WTC11 (cell line): Measurements from ENCODE around the gene DNAH14. TPM values are rescaled to one million over a fixed set of nuclear protein-coding genes. Genes with fewer than 3 reads are reported as not detected.

Source experiments
- ATAC-seq: fragments of 200-7000 bp; cut with Tn5 transposase; 2 replicates; pipeline ENCODE4 v1.10.0; 2021; ENCODE audit warnings: mild to moderate bottlenecking, moderate library complexity
- CTCF ChIA-PET: fragments of 300-600 bp; sonication (Branson Sonifier 250); formaldehyde crosslinking; loops from one replicate; lab custom pipeline; 2021; ENCODE audit warnings: antibody characterized with exemption; lab: Charles Lee
- POLR2A ChIA-PET: fragments of 350-600 bp; sonication (Branson Sonifier 250); formaldehyde crosslinking; loops from one replicate; lab custom pipeline; 2021; ENCODE audit warnings: antibody characterized with exemption; lab: Charles Lee
- DNase-seq: peaks from one replicate; pipeline ENCODE4 v3.0.0; 2021; ENCODE audit warnings: low spot score
- H3K27ac Mint-ChIP-seq: 2 replicates; pipeline ENCODE4 v1.8.0; 2021; ENCODE audit warnings: mixed read lengths
- H3K27me3 Mint-ChIP-seq: 2 replicates; pipeline ENCODE4 v1.8.0; 2021; ENCODE audit warnings: low read depth, mild to moderate bottlenecking, moderate library complexity, mixed read lengths
- H3K36me3 Mint-ChIP-seq: 2 replicates; pipeline ENCODE4 v1.8.0; 2021; ENCODE audit warnings: mixed read lengths
- H3K4me1 Mint-ChIP-seq: 2 replicates; pipeline ENCODE4 v1.8.0; 2022; ENCODE audit warnings: mixed read lengths
- H3K4me3 Mint-ChIP-seq: 2 replicates; pipeline ENCODE4 v1.8.0; 2021; ENCODE audit warnings: mild to moderate bottlenecking, moderate library complexity, mixed read lengths
- H3K9me3 Mint-ChIP-seq: 2 replicates; pipeline ENCODE4 v1.8.0; 2021; ENCODE audit warnings: mixed read lengths
- AR ChIP-seq: fragments of 250-450 bp; sonication (Bioruptor Pico); IDR thresholded peaks from 2 replicates; pipeline ENCODE4 v1.9.0; 2021; ENCODE audit warnings: mild to moderate bottlenecking
- ATF6 ChIP-seq: sonication (generic); formaldehyde crosslinking; IDR thresholded peaks from 2 replicates; pipeline ENCODE4 v1.8.1; 2023; ENCODE audit warnings: mild to moderate bottlenecking, missing genetic modification reagents
- CDX4 ChIP-seq: fragments of 250-450 bp; sonication (Bioruptor Pico); IDR thresholded peaks from 2 replicates; pipeline ENCODE4 v1.9.0; 2021; ENCODE audit warnings: moderate library complexity, mild to moderate bottlenecking, inconsistent platforms, borderline replicate concordance
- CREM ChIP-seq: sonication (generic); formaldehyde crosslinking; IDR thresholded peaks from 2 replicates; pipeline ENCODE4 v1.8.1; 2022; ENCODE audit warnings: mild to moderate bottlenecking, missing genetic modification reagents, moderate library complexity
- ELF4 ChIP-seq: sonication (generic); formaldehyde crosslinking; IDR thresholded peaks from 2 replicates; pipeline ENCODE4 v1.8.1; 2022; ENCODE audit warnings: low read depth, mild to moderate bottlenecking, moderate library complexity, missing genetic modification reagents
- ESRRA ChIP-seq: sonication (generic); formaldehyde crosslinking; IDR thresholded peaks from 2 replicates; pipeline ENCODE4 v1.8.1; 2022; ENCODE audit warnings: mild to moderate bottlenecking, missing genetic modification reagents, borderline replicate concordance
- FOXK1 ChIP-seq: sonication (generic); formaldehyde crosslinking; IDR thresholded peaks from 2 replicates; pipeline ENCODE4 v1.8.0; 2022; ENCODE audit warnings: mild to moderate bottlenecking, moderate library complexity, missing genetic modification reagents
- GABPB1 ChIP-seq: sonication (generic); formaldehyde crosslinking; IDR thresholded peaks from 2 replicates; pipeline ENCODE4 v1.8.1; 2023; ENCODE audit warnings: mild to moderate bottlenecking, missing genetic modification reagents
- GRHL2 ChIP-seq: fragments of 250-450 bp; sonication (Bioruptor Pico); IDR thresholded peaks from 2 replicates; pipeline ENCODE4 v1.8.0; 2022; ENCODE audit warnings: mild to moderate bottlenecking, moderate library complexity; ENCODE audit not compliant: insufficient replicate concordance, severe bottlenecking
- HMGA2 ChIP-seq: fragments of 250-450 bp; sonication (Bioruptor Pico); IDR thresholded peaks from 2 replicates; pipeline ENCODE4 v1.4.0; 2021; ENCODE audit warnings: mild to moderate bottlenecking, moderate library complexity
- MLX ChIP-seq: sonication (generic); formaldehyde crosslinking; IDR thresholded peaks from 2 replicates; pipeline ENCODE4 v1.8.1; 2023; ENCODE audit warnings: mild to moderate bottlenecking, missing genetic modification reagents, moderate library complexity
- NFE2L1 ChIP-seq: sonication (generic); formaldehyde crosslinking; IDR thresholded peaks from 2 replicates; pipeline ENCODE4 v1.8.1; 2023; ENCODE audit warnings: missing genetic modification reagents
- NFYB ChIP-seq: sonication (generic); formaldehyde crosslinking; conservative IDR thresholded peaks from 2 replicates; pipeline ENCODE4 v1.8.0; 2022; ENCODE audit warnings: low read depth, missing genetic modification reagents
- NR2C2 ChIP-seq: sonication (generic); formaldehyde crosslinking; IDR thresholded peaks from 2 replicates; pipeline ENCODE4 v1.8.0; 2022; ENCODE audit warnings: mild to moderate bottlenecking, missing genetic modification reagents
- PRDM15 ChIP-seq: sonication (generic); formaldehyde crosslinking; IDR thresholded peaks from 2 replicates; pipeline ENCODE4 v1.8.0; 2022; ENCODE audit warnings: missing genetic modification reagents
- PRRX2 ChIP-seq: fragments of 250-450 bp; sonication (Bioruptor Pico); IDR thresholded peaks from 2 replicates; pipeline ENCODE4 v1.8.0; 2021; ENCODE audit warnings: mild to moderate bottlenecking
- SOX15 ChIP-seq: fragments of 250-450 bp; sonication (Bioruptor Pico); IDR thresholded peaks from 2 replicates; pipeline ENCODE4 v1.9.0; 2021; ENCODE audit warnings: mild to moderate bottlenecking
- SP1 ChIP-seq: sonication (generic); formaldehyde crosslinking; conservative IDR thresholded peaks from 2 replicates; pipeline ENCODE4 v1.8.1; 2022; ENCODE audit warnings: missing genetic modification reagents
- TEAD4 ChIP-seq: sonication (generic); formaldehyde crosslinking; IDR thresholded peaks from 2 replicates; pipeline ENCODE4 v1.8.0; 2022; ENCODE audit warnings: mild to moderate bottlenecking, missing genetic modification reagents
- ZMAT4 ChIP-seq: fragments of 250-450 bp; sonication (Bioruptor Pico); IDR thresholded peaks from 2 replicates; pipeline ENCODE4 v1.9.0; 2021; ENCODE audit warnings: mild to moderate bottlenecking
- ZNF138 ChIP-seq: sonication (generic); formaldehyde crosslinking; conservative IDR thresholded peaks from 2 replicates; pipeline ENCODE4 v1.8.1; 2022; ENCODE audit warnings: mild to moderate bottlenecking, moderate library complexity, missing genetic modification reagents
- ZNF232 ChIP-seq: sonication (generic); formaldehyde crosslinking; IDR thresholded peaks from 2 replicates; pipeline ENCODE4 v1.8.0; 2022; ENCODE audit warnings: mild to moderate bottlenecking, missing genetic modification reagents
- ZNF396 ChIP-seq: fragments of 250-450 bp; sonication (Bioruptor Pico); IDR thresholded peaks from 2 replicates; pipeline ENCODE4 v1.8.0; 2021; ENCODE audit warnings: mild to moderate bottlenecking, moderate library complexity, borderline replicate concordance
- ZNF512 ChIP-seq: sonication (generic); formaldehyde crosslinking; IDR thresholded peaks from 2 replicates; pipeline ENCODE4 v1.8.1; 2022; ENCODE audit warnings: missing genetic modification reagents, borderline replicate concordance
- total RNA-seq: library from RNA; stranded (reverse); gene quantifications from 3 replicates; pipeline ENCODE4 v1.2.3, GENCODE V29; 2021

Gene DNAH14
- total RNA-seq, 1 experiment from 2014 or later = 34.1 TPM

- TF ChIP-seq ATF6 (CRISPR knock-in tag) (no peak), TEAD4 (CRISPR knock-in tag) (no peak), FOXK1 (CRISPR knock-in tag) (no peak), CREM (CRISPR knock-in tag) (no peak), SOX15 (CRISPR knock-in tag) (no peak), GABPB1 (CRISPR knock-in tag) (no peak), ZNF232 (CRISPR knock-in tag) (no peak), GRHL2 (CRISPR knock-in tag) (no peak), ELF4 (CRISPR knock-in tag) (no peak), ZNF512 (CRISPR knock-in tag) (no peak), NFYB (no peak), SP1 (no peak)
Observed at GRCh38 chr1:225409051-225409450, 479.6 kb downstream of the DNAH14 start (continued).

GRCh38 chr1:225410036-225410435, 480.6 kb downstream of the DNAH14 start:
- H3K4me3 Mint-ChIP-seq = no peak overlapping the region
- H3K27me3 Mint-ChIP-seq = no peaks in the 10 kb centered on the region
- POLR2A ChIA-PET = interaction anchor here (1.0 kb wide), 1 partner anchor 19 kb away, joined by 3 read pairs; no protein-coding TSS in a partner anchor
- H3K36me3 Mint-ChIP-seq = peaks cover 47% of the 10 kb centered on the region
- peaks cover 36% of the 10 kb centered on the region for H3K4me1 Mint-ChIP-seq
- ATAC-seq (no peak), DNase-seq (no peak)
- CTCF ChIA-PET = no interaction called here
- no peaks in the 10 kb centered on the region for H3K9me3 Mint-ChIP-seq
- no peak overlapping the region for H3K27ac Mint-ChIP-seq
- TF ChIP-seq NR2C2 (CRISPR knock-in tag) (no peak), PRRX2 (CRISPR knock-in tag) (no peak), HMGA2 (no peak), ZNF138 (CRISPR knock-in tag) (no peak), NFE2L1 (CRISPR knock-in tag) (no peak), MLX (CRISPR knock-in tag) (no peak), ZNF396 (CRISPR knock-in tag) (no peak), ZMAT4 (no peak), ZNF512 (CRISPR knock-in tag) (no peak), NFYB (no peak), CDX4 (no peak), ESRRA (CRISPR knock-in tag) (no peak), PRDM15 (CRISPR knock-in tag) (no peak), GRHL2 (CRISPR knock-in tag) (no peak), AR (CRISPR knock-in tag) (no peak)
